ENCODE measurements around the gene EMC9.

The EMC9 gene

DNA sequence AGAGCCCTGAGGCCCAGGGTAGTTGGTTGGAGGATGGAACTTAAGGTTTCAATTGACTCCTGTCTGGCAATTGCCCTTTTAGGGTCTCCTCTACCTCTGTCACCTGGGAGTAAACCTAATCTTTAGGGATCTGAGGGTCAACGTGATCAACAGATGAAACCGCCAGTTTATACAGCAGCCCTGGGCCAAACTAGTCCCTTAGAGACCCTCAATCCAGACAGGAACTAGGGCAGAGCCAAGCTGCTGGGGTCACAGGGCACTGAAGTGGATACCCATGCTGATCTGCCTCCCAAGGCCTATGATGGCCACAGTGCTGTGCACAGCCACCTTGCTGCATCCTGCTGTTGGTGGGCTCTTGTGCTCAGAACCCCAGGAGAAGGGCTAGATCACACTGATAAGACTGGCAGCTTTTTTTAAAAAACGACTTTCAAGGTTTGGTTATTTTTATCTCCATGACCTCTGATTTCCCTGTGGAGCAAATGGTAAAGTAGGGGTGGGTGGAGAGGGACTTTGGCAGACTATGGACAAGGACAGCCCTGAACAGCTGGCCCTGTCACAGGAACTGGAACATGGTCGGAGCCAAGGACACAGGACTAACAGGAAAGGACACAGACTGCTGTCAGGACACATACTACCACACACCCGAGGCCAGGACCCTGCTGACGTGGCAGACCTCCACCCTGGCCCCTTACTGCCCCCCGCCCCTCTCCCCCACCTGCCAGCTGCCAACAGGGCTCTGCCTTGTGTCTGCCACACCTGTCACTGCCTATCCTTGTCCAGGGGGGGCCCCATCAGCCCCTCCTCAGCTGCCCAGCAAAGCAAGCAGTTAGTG is 10.5 kb downstream of the EMC9 start:
- no peak for DNase-seq

DNA sequence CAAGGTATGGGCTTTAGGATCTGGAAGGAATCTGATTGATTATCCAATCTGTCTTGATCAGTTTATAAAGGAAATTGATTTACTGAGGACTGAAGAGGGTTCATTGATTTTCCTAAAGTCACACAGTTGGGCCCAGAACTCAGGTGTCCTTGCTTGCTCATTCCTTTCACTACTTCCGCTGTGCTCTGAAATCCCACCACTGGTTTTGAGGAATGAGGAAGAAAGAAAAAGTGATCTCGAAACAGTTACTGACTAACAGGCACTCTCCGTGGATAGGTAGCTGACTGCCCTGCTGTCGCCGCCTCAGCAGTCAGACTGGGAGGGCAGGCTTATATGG is 11.0 kb downstream of the EMC9 start, which contains the start of gene FITM1:
Gene FITM1, plus strand, starts transcription at position 280 of the 337 bp plus-strand sequence. CDS start 905 bp downstream, outside the sequence.
- no peak for DNase-seq

DNA sequence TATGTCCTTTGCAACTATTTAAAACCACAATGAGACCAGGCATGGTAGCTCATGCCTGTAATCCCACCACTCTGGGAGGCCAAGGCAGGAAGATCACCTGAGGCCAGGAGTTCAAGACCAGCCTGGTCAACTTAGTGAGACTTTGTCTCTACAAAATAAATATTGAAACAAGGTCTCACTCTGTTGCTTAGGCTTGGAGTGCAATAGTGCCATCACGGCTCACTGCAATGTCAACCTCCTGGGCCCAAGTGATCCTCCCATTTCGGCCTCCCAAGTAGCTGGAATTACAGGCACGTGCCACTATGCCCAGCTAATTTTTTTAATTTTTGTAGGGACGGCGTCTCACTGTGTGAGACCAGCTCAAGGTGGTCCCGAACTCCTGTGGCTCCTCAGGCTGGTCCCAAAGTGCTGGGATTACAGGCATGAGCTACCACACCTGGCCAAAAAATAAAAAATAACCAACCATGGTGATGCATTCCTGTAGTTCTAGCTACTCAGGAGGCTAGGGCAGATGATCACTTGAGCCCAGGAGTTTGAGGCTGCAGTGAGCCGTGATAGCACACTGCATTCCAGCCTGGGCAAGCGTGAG is 11.9 kb downstream of the EMC9 start:
- no peak for DNase-seq

DNA sequence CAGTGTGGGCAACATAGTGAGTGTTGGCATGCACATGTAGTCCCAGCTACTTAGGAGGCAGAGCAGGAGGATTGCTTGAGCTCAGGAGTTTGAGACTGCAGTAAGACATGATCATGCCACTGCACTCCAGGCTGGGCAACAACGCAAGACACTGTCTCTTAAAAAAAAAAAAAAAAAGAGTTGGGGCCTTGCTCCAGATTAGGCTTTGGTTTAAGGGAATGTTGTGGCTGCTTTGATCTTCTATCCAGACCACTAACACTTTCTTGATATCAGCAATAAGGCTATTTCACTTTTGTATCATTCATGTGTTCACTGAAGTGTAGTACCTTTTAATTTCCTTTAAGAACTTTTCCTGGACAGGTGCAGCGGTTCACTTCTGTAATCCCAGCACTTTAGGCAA is 13.7 kb downstream of the EMC9 start:
- no peak for DNase-seq

DNA sequence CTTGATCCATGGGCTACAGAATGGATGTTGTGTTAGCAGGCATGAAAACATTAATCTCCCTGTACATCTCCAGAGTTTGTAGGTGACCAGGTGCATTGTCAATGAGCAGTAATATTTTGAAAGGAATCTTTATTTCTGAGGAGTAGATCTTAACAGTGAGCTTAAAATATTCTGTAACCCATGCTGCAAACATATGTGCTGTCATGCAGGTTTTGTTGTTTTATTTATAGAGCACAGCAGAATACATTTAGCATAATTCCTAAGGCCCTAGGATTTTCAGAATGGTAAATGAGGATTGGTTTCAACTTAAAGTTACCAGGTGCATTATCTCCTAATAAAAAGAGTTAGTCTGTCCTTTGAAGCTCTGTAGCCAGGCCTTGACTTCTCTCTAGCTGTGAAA is 14.5 kb downstream of the EMC9 start:
- DNase-seq = no peak

DNA sequence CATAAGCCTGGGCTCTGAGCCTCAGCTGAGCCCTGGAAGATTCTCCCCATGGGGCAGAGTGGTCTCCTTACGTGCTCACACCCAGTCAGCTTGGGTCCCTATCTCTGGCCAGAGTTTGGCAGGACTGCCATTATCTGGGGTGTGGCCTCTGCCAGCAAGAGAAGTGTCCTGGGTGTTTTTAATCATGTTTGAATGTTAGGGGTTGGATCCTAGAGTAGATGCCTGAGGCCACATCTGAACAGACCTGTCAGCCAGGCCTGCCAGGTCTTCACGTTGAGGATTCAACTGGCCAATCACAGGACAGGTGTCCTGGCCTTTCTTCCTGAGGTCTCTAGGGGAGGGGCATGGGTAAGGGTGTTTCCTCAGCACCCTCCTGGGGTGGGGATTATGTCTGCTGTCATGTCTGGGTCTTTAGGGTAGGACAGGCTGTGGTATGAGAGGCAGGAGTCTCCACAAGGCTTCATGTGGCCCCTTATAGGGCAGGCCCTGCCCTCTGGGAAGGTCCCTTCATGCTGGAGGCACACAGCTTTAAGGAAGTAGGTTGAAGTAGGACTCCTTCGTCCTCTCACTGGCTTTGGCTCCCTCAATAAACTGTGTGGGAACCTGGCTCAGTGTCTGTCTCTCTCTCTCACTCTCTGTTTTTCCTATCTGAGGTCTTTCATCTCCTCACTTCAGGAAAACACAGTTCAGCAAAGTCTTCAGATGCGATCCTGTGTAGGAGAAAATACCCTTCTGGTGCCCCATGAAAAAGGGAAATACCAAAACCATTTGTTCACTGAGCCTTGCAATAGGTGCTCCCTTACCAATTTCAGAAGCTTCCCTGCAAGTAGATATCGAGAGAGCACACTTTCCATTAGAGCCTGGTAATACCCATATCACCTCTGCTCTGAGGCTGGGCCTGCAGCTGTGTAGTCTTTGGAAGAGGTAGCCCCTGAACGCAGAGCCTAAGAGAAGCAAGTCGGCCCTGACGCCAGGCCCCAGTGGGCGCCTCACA is 17.7 kb downstream of the EMC9 start:
- DNase-seq = no peak

DNA sequence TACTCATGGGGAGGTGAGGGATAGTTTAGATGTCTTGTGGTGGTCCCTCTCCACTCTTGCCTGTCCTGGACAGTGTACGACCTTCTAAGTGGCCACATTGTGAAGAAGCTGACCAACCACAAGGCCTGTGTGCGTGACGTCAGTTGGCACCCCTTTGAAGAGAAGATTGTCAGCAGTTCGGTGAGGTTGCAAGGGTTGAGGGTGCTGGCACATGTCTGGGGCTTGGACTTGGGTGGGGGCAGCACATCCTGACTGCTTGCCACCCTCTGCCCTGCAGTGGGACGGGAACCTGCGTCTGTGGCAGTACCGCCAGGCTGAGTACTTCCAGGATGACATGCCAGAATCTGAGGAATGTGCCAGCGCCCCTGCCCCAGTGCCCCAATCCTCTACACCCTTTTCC is 18.5 kb downstream of the EMC9 start:
- DNase-seq = no peak

DNA sequence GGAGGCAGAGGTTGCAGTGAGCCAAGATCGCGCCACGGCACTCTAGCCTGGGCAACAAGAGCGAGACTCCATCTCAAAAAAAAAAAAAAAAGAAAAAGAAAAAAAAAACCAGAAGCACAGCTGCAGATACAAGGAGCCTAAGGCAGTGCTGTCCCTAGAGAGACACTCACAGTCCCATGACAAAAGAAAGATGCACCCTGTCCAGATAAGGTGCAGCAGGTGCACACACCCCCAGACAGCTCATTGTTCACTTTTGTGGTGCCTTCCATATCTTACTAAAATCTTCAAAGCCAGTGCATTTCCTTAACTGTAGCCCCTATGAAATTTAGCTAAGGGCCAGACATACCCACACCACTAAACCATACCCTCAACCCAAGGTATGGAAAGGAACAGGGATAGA is 19.0 kb downstream of the EMC9 start:
- no peak for DNase-seq

DNA sequence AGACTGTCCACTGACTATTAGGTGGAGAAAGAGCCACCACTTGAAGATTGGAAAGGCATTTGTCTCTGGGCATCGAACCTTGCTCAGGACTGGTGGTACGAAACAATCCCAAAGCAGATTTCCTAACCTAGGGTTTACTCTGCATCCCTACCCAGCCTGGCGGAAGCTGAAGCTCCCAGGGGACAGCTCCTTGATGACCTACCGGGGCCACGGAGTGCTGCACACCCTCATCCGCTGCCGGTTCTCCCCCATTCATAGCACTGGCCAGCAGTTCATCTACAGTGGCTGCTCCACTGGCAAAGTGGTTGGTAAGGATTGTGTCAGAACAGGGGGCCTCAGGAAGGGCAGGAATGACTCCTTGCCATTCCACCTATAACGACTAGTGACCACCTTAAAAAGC is 20.2 kb downstream of the EMC9 start:
- DNase-seq = no peak

DNA sequence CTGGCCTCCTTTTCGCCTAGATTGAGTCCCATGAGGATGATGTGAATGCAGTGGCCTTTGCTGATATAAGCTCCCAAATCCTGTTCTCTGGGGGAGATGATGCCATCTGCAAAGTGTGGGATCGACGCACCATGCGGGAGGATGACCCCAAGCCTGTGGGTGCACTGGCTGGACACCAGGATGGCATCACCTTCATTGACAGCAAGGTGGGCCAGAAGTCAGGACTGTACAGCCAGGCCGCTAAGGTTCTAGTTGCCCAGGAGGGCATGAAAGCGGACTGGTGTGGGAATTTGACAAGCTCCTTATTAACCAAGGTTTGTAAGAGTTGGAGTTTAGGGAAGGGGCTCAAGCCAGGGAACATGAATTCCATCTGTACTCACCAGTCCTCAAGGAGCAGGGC is 21.7 kb downstream of the EMC9 start:
- DNase-seq = no peak

DNA sequence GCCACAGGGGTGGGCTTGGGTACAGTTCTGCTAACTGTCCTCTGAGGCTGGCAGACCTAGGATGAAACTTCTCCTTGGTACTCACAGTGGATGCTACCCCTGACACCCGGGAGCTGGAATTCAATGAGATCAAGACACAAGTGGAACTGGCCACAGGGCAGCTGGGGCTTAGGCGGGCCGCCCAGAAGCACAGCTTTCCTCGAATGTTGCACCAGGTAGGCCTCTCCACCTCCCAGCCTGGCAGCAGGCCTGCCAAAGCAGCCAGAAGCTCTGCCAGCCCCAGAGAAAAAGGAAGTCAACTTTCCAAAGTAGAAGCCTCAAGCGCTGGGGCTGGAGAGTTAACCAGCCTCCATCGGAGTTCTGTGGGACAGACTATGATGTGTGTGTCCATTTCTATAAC is 24.2 kb downstream of the EMC9 start:
- DNase-seq = no peak

DNA sequence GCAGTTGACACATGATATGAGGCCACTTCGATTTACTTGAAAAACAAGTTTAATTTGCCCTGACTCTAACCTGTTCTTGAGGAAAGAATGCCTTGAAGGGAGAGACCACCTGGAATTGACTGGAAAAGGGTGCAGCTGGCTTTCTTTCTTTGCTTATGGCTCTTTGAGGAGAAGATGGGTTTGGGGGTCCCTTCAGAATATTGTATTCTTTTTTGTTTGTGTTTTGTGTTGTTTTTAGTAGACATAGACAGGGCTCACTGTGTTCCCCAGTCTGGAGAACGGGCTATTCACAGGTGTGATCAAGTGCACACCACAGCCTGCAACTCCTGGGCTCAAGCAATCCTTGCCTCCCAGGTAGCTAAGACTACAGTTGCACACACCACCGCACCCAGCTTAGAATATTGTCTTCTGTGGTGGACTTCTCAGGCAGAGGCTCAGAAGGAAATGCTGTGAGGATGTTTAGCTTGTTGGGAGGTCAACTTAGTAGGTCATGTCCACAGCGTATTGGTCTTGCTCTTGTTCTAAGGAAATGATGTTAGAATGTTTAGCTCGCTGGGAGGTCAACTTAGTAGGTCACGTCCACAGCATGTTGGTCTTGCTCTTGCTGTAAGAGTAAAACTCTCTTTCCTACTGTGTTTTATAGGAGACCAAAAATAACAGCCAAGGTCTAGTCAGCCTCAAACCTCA is 25.1 kb downstream of the EMC9 start:
- no peak for DNase-seq

DNA sequence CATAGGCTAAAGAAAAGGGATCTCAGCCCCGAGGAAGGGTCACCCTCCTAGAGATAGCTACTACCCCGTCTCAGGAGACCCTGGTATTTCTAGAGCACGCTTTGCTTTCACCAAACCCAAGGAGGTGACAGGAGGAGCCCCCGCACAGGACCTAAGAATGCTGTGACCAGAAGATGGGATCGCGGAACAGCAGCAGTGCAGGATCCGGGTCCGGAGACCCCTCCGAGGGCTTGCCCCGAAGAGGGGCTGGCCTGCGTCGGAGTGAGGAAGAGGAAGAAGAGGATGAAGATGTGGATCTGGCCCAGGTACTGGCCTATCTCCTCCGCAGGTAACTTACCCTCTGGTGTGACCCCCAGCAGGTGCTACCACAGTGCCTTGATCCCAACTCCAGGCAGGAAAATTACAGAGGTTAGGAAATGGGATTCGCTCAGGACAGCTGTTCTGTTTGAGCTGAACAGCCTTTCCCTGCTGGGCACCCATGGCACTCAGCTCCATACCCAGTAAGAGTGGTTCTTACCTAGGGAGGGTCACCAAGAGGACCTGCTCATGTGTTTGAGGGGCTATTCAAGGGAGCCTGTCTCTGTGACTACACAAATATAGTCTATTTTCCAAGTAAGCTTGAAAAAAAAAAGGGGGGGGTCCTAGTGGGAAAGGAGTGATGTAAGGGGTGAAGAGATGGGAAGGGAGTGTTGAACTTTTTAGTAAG is 25.8 kb downstream of the EMC9 start:
- no peak for DNase-seq

DNA sequence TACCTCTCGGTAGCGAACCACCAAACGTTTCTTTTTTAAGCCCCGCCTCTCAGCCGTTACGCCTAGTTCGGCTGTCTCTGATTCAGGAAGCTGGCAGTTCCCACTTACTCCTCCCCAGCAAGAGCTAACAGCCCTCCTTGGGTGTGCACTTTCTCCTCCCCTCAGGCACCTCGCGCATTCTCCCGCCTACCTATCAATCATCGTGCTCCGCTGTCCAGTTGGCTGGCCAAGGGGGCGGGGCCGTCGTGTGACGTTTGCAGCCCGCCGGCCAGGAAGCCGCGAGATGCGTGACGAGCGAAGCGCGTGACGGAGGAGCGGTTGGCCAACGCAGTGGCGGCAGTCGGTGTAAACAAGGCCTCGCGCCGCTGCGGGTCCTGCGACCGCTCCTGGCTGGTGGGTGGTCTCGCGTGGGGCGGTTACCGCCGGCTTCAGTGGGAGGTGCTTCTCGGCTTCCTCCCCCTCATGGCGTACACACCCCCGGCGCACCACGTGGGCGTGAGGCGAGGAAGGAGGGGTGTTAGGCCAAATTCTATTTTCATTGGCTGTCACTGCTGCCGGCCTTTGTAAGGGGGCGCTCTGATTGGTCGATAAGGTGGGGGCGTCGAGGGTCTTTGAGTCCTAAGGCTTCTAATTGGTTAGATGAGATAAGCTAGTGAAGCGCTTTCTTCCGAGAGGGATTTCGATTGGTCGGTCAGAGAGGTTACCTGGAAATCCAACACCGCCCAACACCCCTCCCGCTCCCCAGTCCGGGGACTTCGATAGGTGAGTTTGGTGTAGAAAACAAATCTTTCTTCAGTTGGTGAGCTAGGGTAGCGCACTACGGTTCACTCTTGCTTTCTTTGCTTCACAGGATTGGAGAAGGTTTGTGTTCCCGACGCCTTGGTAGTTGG is 26.6 kb downstream of the EMC9 start, which contains the start of the genes DCAF11 and NRL:
Gene DCAF11, plus strand, starts transcription at position 246 of the 890 bp plus-strand sequence. CDS start 818 bp downstream, outside the sequence.
Gene NRL, minus strand, starts transcription at position 418 of the 890 bp plus-strand sequence. CDS start 32,101 bp downstream, outside the sequence.
- DNase-seq = peak; percentile 100

DNA sequence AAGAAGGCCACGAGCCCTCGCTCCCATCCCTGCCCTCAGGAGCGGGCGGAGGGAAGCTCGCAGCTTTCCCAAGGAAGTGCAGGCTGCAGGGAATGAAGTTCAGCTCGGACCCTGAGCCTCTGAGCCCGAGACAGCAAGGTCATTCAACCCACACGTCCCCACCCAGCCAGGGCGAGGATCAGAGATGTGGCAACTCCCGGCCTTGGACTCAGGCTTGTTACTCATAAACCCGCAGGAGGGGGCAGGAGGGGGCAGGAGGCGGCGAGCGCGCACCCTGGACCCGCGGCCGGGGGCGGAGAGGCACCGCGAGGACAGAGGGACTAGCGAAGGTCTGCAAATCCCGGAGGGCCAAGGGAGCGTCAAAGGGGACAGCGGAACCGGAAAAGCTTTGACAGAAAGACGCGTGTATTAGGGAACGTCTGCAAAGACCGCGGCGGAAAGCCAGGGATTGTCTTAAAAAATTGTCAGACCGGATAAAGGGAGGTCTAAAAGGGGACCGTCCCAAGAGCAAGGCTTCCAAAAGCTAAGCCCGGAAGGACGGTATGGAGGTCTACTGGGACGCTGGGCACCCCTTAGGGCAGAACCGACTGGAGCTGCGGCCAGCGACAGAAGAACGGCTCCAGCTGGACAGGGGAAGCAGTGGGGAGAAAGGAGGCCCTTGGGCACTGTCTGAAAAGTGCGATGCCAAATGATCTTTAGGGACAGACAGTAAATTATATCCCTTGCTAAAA is 27.4 kb downstream of the EMC9 start:
- peak; percentile 95 for DNase-seq

DNA sequence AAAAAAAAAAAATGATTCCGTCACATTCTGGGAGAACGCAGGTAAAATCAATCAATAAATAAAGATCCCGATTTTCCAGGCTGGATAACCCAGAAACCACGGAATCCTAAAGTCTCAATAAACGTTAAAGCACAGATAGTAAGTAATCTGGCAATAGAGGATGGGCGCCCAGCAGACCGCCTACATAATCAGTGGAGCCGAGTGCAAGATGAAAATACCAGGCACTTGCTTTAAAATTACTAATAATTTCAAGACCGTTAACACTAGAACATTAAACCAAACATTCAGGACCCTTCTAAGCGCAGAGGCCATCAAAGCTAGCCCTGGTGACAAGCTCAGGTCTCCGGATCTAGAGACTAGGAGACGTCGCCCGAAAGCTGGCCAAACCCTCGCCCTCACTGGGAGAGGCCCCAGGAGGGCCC is 28.0 kb downstream of the EMC9 start:
- no peak for DNase-seq

DNA sequence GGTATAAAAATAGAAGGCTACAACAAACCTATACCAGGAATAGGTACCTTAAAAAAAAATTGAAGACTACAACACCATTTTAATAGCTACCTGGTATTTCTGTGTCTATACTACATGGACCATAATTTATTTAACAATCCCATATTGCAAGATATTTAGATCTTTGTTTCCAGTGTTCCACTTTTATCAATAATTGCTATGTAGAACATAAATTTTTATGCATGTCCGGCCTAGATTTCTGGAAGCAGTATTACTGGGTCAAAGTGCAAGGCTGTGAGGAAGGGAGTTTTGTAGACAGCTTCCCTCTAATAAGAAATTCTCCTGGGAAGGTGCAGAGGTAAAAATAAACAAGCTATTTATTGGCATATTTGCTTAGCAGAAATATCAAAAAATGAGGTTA is 30.9 kb downstream of the EMC9 start:
- DNase-seq = no peak

DNA sequence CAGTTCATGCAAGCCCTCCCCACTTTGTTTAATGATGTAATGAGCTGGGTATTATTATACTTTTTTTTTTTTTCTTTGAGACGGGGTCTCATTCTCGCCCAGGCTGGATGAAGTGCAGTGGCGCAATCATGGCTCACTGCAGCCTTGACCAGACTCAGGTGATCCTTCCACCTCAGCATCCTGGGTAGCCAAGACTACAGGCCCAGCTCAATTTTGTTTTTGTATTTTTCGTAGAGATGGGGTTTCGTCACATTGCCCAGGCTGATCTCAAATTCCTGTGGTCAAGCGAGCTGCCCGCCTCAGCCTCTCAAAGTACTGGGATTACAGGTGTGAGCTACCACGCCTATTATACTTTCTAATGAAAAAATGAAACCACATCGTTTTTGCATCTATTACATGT is 31.3 kb downstream of the EMC9 start:
- no peak for DNase-seq

DNA sequence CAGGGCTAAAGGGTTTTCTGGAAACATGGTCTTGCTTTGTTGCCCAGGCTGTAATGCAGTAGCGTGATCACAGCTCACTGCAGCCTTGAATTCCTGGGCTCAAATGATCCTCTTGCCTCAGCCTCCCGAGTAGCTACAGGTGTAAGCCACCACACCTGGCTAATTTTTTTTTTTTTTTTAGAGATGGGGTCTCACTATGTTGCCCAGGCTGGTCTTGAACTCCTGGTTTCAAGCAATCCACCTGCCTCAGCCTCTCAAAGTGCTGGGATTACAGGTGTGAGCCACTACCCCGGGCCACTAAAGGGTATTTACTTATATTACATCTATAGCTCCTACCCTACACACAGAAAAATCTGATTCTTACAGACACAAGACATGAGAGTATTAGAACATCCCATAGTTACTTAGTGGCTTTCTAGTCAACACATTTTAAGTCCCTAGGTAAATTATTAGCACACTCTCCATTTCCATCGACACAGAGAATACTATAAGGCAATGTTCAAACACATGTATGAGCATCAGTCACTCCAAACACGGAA is 33.0 kb downstream of the EMC9 start:
- DNase-seq = no peak
